ENCODE data around the gene ANKRD28.

ANKRD28 gene

DNA sequence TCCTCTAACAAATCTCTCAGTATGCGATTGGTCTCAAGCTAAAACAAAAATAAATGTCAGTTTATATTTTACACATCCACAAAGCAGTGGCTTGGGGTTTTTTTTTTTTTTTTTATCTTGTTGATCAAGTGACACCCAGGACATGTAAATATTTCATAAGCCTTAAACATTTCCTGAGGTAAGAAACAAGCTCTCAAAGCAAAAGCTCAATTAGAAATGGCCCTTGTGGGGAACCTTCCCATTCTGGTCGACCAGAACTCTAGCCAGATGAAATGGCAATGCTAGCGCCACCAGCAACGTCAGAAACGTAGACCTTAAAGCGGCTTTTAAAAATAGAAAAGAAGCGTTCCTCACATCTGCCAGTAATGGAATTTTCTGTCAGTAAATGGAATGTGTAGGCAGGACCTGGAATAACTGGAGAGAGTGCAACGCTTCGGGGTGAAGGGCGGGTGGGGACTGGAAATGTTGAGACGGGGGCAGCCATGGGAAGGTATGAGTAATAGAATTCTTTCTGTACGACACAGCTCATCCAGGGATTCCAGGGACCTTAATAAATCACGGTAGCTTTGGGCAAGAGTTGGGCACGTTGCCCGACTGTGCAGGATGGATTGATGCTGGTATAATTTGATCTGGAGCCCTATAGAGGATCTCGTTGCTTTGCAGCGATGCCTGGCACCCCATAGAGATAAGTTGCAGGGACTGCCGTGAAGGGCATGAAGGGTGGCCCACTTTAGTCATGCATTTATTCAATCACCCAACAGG is 151.9 kb downstream of the ANKRD28 start:
- H3K4me3 ChIP-seq (ENCODE audit: low read depth, low read length, poor library complexity, severe bottlenecking): no peak overlapping the region
- H3K27me3 ChIP-seq (ENCODE audit: insufficient read depth, low read length): no peaks in the 10 kb centered on the region
- no peak for TF ChIP-seq EZH2 (IDR thresholded peaks at IDR 0.05; ENCODE audit: borderline replicate concordance, low read length)
- TF ChIP-seq, protein P1, sequence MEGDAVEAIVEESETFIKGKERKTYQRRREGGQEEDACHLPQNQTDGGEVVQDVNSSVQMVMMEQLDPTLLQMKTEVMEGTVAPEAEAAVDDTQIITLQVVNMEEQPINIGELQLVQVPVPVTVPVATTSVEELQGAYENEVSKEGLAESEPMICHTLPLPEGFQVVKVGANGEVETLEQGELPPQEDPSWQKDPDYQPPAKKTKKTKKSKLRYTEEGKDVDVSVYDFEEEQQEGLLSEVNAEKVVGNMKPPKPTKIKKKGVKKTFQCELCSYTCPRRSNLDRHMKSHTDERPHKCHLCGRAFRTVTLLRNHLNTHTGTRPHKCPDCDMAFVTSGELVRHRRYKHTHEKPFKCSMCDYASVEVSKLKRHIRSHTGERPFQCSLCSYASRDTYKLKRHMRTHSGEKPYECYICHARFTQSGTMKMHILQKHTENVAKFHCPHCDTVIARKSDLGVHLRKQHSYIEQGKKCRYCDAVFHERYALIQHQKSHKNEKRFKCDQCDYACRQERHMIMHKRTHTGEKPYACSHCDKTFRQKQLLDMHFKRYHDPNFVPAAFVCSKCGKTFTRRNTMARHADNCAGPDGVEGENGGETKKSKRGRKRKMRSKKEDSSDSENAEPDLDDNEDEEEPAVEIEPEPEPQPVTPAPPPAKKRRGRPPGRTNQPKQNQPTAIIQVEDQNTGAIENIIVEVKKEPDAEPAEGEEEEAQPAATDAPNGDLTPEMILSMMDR (IDR thresholded peaks at IDR 0.05; ENCODE audit: low read length): no peak
- no peaks in the 10 kb centered on the region for H3K9me3 ChIP-seq (ENCODE audit: low read length)
- no peaks in the 10 kb centered on the region for H3K36me3 ChIP-seq (ENCODE audit: insufficient read depth, low read length)
- H3K9me2 ChIP-seq (ENCODE audit: low read depth, low read length): no peaks in the 10 kb centered on the region
- H3K4me1 ChIP-seq (ENCODE audit: insufficient read depth, low read length, severe bottlenecking): peaks cover 15% of the 10 kb centered on the region
- no peaks in the 10 kb centered on the region for H4K20me1 ChIP-seq (ENCODE audit: insufficient read depth, low read length)
- no peaks in the 10 kb centered on the region for H3K79me2 ChIP-seq (ENCODE audit: insufficient read depth, low read length)
- no peaks in the 10 kb centered on the region for H3F3A ChIP-seq (ENCODE audit: insufficient read depth, low read length)
- H3K9ac ChIP-seq (ENCODE audit: low read length): no peak overlapping the region
- no peak overlapping the region for H2AFZ ChIP-seq (ENCODE audit: low read length)
- no peak overlapping the region for H3K4me2 ChIP-seq (ENCODE audit: low read length)
- H3K27ac ChIP-seq (ENCODE audit: low read depth, low read length, poor library complexity, severe bottlenecking): no peak overlapping the region

GRCh38 chr3:15645246-15645645 is 152.5 kb downstream of the ANKRD28 start:
- TF ChIP-seq, protein P1 (IDR thresholded peaks at IDR 0.05; ENCODE audit: low read length): no peak
- no peak for TF ChIP-seq EZH2 (IDR thresholded peaks at IDR 0.05; ENCODE audit: borderline replicate concordance, low read length)
- Histone ChIP-seq H4K20me1 (ENCODE audit: insufficient read depth, low read length) (no peaks in the 10 kb centered on the region), H3K4me3 (ENCODE audit: low read depth, low read length, poor library complexity, severe bottlenecking) (no peak overlapping the region), H3K4me1 (ENCODE audit: insufficient read depth, low read length, severe bottlenecking) (peaks cover 15% of the 10 kb centered on the region), H3K27ac (ENCODE audit: low read depth, low read length, poor library complexity, severe bottlenecking) (no peak overlapping the region), H3K27me3 (ENCODE audit: insufficient read depth, low read length) (no peaks in the 10 kb centered on the region), H3K9me2 (ENCODE audit: low read depth, low read length) (no peaks in the 10 kb centered on the region), H3K9me3 (ENCODE audit: low read length) (no peaks in the 10 kb centered on the region), H3F3A (ENCODE audit: insufficient read depth, low read length) (no peaks in the 10 kb centered on the region), H3K79me2 (ENCODE audit: insufficient read depth, low read length) (no peaks in the 10 kb centered on the region), H3K9ac (ENCODE audit: low read length) (no peak overlapping the region), H3K4me2 (ENCODE audit: low read length) (no peak overlapping the region), H3K36me3 (ENCODE audit: insufficient read depth, low read length) (no peaks in the 10 kb centered on the region), H2AFZ (ENCODE audit: low read length) (no peak overlapping the region)

DNA sequence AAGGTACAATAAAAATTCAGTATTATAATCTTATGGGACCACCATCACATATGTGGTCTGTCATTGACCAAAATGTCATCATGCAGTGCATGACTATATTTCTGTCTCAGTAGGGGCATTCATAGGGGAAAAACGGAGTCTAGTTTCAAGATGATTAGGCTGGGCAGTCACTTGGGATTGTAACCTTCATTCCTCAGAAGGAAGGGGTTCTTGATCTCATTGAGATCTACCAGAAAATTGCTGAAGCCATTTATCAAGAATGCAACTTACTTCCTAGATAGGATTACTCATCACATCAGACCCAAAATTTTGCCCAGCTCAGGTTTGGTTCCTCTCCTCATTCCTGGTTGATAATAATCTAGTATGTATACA is 158.9 kb downstream of the ANKRD28 start:
- Histone ChIP-seq H3K4me3 (ENCODE audit: low read depth, low read length, poor library complexity, severe bottlenecking) (no peak overlapping the region), H3K79me2 (ENCODE audit: insufficient read depth, low read length) (no peaks in the 10 kb centered on the region), H3K9ac (ENCODE audit: low read length) (no peak overlapping the region), H3K27ac (ENCODE audit: low read depth, low read length, poor library complexity, severe bottlenecking) (no peak overlapping the region), H4K20me1 (ENCODE audit: insufficient read depth, low read length) (no peaks in the 10 kb centered on the region), H3K4me1 (ENCODE audit: insufficient read depth, low read length, severe bottlenecking) (peaks cover 8% of the 10 kb centered on the region), H3K9me2 (ENCODE audit: low read depth, low read length) (no peaks in the 10 kb centered on the region), H3K4me2 (ENCODE audit: low read length) (no peak overlapping the region), H2AFZ (ENCODE audit: low read length) (no peak overlapping the region), H3K36me3 (ENCODE audit: insufficient read depth, low read length) (no peaks in the 10 kb centered on the region), H3F3A (ENCODE audit: insufficient read depth, low read length) (no peaks in the 10 kb centered on the region), H3K27me3 (ENCODE audit: insufficient read depth, low read length) (no peaks in the 10 kb centered on the region), H3K9me3 (ENCODE audit: low read length) (no peaks in the 10 kb centered on the region)
- TF ChIP-seq, protein P1 (IDR thresholded peaks at IDR 0.05; ENCODE audit: low read length): no peak
- no peak for TF ChIP-seq EZH2 (IDR thresholded peaks at IDR 0.05; ENCODE audit: borderline replicate concordance, low read length)
